ENCODE results near the gene PTGR3.

DNA sequence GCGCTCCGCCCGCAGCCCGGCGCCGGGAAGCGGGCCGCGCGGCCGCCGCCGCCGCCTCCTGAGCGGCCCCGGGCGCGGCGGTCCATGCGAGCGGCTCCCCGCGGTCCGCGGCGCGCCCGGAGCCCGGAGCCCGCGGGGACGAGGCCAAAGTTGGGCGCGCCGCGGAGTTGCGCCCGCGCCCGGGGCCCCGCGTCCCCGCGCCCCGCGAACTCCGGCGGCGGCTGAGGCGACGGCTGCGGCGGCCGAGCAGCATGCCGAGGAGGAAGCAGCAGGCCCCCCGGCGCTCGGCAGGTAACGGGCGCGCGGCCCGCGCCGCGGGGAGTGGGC is 2.6 kb upstream of the PTGR3 start:
- TF ChIP-seq, protein P1, sequence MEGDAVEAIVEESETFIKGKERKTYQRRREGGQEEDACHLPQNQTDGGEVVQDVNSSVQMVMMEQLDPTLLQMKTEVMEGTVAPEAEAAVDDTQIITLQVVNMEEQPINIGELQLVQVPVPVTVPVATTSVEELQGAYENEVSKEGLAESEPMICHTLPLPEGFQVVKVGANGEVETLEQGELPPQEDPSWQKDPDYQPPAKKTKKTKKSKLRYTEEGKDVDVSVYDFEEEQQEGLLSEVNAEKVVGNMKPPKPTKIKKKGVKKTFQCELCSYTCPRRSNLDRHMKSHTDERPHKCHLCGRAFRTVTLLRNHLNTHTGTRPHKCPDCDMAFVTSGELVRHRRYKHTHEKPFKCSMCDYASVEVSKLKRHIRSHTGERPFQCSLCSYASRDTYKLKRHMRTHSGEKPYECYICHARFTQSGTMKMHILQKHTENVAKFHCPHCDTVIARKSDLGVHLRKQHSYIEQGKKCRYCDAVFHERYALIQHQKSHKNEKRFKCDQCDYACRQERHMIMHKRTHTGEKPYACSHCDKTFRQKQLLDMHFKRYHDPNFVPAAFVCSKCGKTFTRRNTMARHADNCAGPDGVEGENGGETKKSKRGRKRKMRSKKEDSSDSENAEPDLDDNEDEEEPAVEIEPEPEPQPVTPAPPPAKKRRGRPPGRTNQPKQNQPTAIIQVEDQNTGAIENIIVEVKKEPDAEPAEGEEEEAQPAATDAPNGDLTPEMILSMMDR (conservative IDR thresholded peaks at IDR 0.05; ENCODE audit: low read length) = no peak
- TF ChIP-seq EZH2phosphoT487 (IDR thresholded peaks at IDR 0.05; ENCODE audit: borderline replicate concordance, low read depth, low read length) = no peak

All from OCI-LY7 (cell line).